HUDEP-2 (cell line): Measurements from ENCODE around the gene HSDL1.

Source experiments
- DNase-seq, 76 experiments: peaks; one replicate each; lab custom pipeline; 2025; ENCODE audit not compliant: unreplicated experiment in 76 of 76; lab: John Stamatoyannopoulos, UW

The HSDL1 gene

GRCh38 chr16:84176192-84177053, 31.4 kb upstream of the HSDL1 start:
- no peak for DNase-seq

GRCh38 chr16:84175350-84176081, 30.5 kb upstream of the HSDL1 start:
- DNase-seq = no peak

GRCh38 chr16:84174396-84174795, 29.4 kb upstream of the HSDL1 start:
- no peak for DNase-seq

GRCh38 chr16:84169765-84170310, 24.9 kb upstream of the HSDL1 start:
- no peak for DNase-seq

GRCh38 chr16:84166796-84167695, 22.1 kb upstream of the HSDL1 start:
- DNase-seq = no peak

GRCh38 chr16:84165746-84166145, 20.8 kb upstream of the HSDL1 start:
- no peak for DNase-seq

GRCh38 chr16:84161801-84162200, 16.8 kb upstream of the HSDL1 start:
- no peak for DNase-seq

GRCh38 chr16:84161037-84161436, 16.1 kb upstream of the HSDL1 start:
- no peak for DNase-seq

GRCh38 chr16:84159800-84160199, 14.8 kb upstream of the HSDL1 start:
- no peak for DNase-seq

- no peak for DNase-seq
Observed at GRCh38 chr16:84159007-84159406, 14.0 kb upstream of the HSDL1 start.

- no peak for DNase-seq
Observed at GRCh38 chr16:84156342-84156784, 11.4 kb upstream of the HSDL1 start.

- DNase-seq = peak in 11 of 76 experiments; percentile 9 to 44 (median 19)
Observed at GRCh38 chr16:84155771-84156170, 10.8 kb upstream of the HSDL1 start.

GRCh38 chr16:84155226-84155625, 10.2 kb upstream of the HSDL1 start:
- no peak for DNase-seq

GRCh38 chr16:84153660-84154214, 8.8 kb upstream of the HSDL1 start:
- DNase-seq = peak in 1 of 76 experiments; percentile 6

- no peak for DNase-seq
Observed at GRCh38 chr16:84150926-84151325, 5.9 kb upstream of the HSDL1 start.

GRCh38 chr16:84144209-84144858, 643 bp downstream of the HSDL1 start:
- peak in 9 of 76 experiments; percentile 5 to 40 (median 15) for DNase-seq

GRCh38 chr16:84143784-84144199, 1.2 kb downstream of the HSDL1 start:
- DNase-seq = no peak

- no peak for DNase-seq
Observed at GRCh38 chr16:84143081-84143480, 1.9 kb downstream of the HSDL1 start.

GRCh38 chr16:84141143-84141670, 3.8 kb downstream of the HSDL1 start:
- DNase-seq = peak in 11 of 76 experiments; percentile 4 to 35 (median 14)
